Sigmoid colon (tissue), 4 donors: ENCODE results near the gene VAMP2.

Experiments
- POLR2AphosphoS5 ChIP-seq, 4 donors: sonication (generic); formaldehyde crosslinking; IDR thresholded peaks; one replicate each; pipeline ENCODE4 v1.6.1; 2017; ENCODE audit warnings: antibody characterized with exemption in 4 of 4
- TF ChIP-seq, protein P1 (sequence below), 4 experiments: fragments of 450-650 bp in 3 of 4; fragments of 200-600 bp in 1 of 4; IDR thresholded peaks; one replicate each; pipeline ENCODE4 v1.5.1; 2016 to 2019; ENCODE audit warnings: antibody characterized with exemption in 4 of 4, mild to moderate bottlenecking in 3 of 4, moderate library complexity in 2 of 4

DNA sequence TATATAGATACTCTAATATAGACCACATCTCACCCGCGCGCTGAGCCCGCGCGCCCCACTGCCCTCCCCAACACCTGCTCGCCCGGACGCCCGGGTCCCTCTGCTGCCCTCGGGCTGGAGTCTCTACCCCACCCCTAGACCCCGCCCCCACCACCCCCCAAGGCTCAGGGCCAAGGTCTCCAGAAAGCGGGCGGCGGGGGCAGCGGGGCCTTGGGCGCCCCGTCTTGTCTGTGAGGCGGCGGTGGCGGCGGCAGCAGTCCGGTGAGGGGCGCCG lies 41.4 kb downstream of the VAMP2 start:
- TF ChIP-seq, protein P1, sequence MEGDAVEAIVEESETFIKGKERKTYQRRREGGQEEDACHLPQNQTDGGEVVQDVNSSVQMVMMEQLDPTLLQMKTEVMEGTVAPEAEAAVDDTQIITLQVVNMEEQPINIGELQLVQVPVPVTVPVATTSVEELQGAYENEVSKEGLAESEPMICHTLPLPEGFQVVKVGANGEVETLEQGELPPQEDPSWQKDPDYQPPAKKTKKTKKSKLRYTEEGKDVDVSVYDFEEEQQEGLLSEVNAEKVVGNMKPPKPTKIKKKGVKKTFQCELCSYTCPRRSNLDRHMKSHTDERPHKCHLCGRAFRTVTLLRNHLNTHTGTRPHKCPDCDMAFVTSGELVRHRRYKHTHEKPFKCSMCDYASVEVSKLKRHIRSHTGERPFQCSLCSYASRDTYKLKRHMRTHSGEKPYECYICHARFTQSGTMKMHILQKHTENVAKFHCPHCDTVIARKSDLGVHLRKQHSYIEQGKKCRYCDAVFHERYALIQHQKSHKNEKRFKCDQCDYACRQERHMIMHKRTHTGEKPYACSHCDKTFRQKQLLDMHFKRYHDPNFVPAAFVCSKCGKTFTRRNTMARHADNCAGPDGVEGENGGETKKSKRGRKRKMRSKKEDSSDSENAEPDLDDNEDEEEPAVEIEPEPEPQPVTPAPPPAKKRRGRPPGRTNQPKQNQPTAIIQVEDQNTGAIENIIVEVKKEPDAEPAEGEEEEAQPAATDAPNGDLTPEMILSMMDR (IDR thresholded peaks at IDR 0.05): no peak
- no peak for TF ChIP-seq POLR2AphosphoS5 (IDR thresholded peaks at IDR 0.05)
